ENCODE results near the gene EXOC3.

The EXOC3 gene

GRCh38 chr5:426392-426976, 16.5 kb upstream of the EXOC3 start:
- DNase-seq (ENCODE audit: low spot score) = no peak

GRCh38 chr5:427415-428087, 15.4 kb upstream of the EXOC3 start:
- no peak for DNase-seq (ENCODE audit: low spot score)

- DNase-seq (ENCODE audit: low spot score) = no peak
Measured at GRCh38 chr5:428219-428618, 14.8 kb upstream of the EXOC3 start.

- no peak for DNase-seq (ENCODE audit: low spot score)
Measured at GRCh38 chr5:428754-429452, 14.1 kb upstream of the EXOC3 start.

- no peak for DNase-seq (ENCODE audit: low spot score)
Measured at GRCh38 chr5:429453-430188, 13.4 kb upstream of the EXOC3 start.

- DNase-seq (ENCODE audit: low spot score) = no peak
Measured at GRCh38 chr5:430214-430925, 12.6 kb upstream of the EXOC3 start.

- no peak for DNase-seq (ENCODE audit: low spot score)
Measured at GRCh38 chr5:431001-431710, 11.8 kb upstream of the EXOC3 start.

- DNase-seq (ENCODE audit: low spot score) = no peak
Measured at GRCh38 chr5:431711-432050, 11.3 kb upstream of the EXOC3 start.

GRCh38 chr5:432201-432927, 10.6 kb upstream of the EXOC3 start:
- DNase-seq (ENCODE audit: low spot score) = no peak

GRCh38 chr5:432928-433791, 9.8 kb upstream of the EXOC3 start:
- no peak for DNase-seq (ENCODE audit: low spot score)

- DNase-seq (ENCODE audit: low spot score) = no peak
Measured at GRCh38 chr5:433836-434235, 9.1 kb upstream of the EXOC3 start.

- no peak for DNase-seq (ENCODE audit: low spot score)
Measured at GRCh38 chr5:434443-435146, 8.4 kb upstream of the EXOC3 start.

- no peak for DNase-seq (ENCODE audit: low spot score)
Measured at GRCh38 chr5:435156-435790, 7.7 kb upstream of the EXOC3 start.

- DNase-seq (ENCODE audit: low spot score) = no peak
Measured at GRCh38 chr5:435961-436640, 6.9 kb upstream of the EXOC3 start.

GRCh38 chr5:436641-436975, 6.4 kb upstream of the EXOC3 start:
- DNase-seq (ENCODE audit: low spot score) = no peak

- no peak for DNase-seq (ENCODE audit: low spot score)
Measured at GRCh38 chr5:437281-437771, 5.7 kb upstream of the EXOC3 start.

GRCh38 chr5:438481-438981, 4.4 kb upstream of the EXOC3 start:
- no peak for DNase-seq (ENCODE audit: low spot score)

- DNase-seq (ENCODE audit: low spot score) = no peak
Measured at GRCh38 chr5:439181-439580, 3.8 kb upstream of the EXOC3 start.

All from hematopoietic multipotent progenitor cell treated with erythropoietin and hydrocortisone succinate and interleukin-3 and kit ligand, for 17 days (in vitro differentiated cells).